T-cell (primary cell): ENCODE results near the gene CDK5RAP2. TPM values are rescaled to one million over a fixed set of nuclear protein-coding genes. Genes with fewer than 3 reads are reported as not detected.

Source experiments
- ATAC-seq, 4 experiments: fragments of 200-7000 bp in 3 of 4; fragments of 150-1000 bp in 1 of 4; cut with Tn5 transposase; replicated peaks in 1 of 4; 1 replicate in 3 of 4; 2 replicates in 1 of 4; pipeline ENCODE4 v1.10.0; 2021; ENCODE audit warnings: moderate library complexity in 3 of 4, mild to moderate bottlenecking in 2 of 4, moderate number of reproducible peaks in 1 of 4
- CTCF ChIA-PET, 2 donors: fragments of 300-600 bp; sonication (Branson Sonifier 250); formaldehyde crosslinking; loops; one replicate each; lab custom pipeline; 2022; ENCODE audit warnings: antibody characterized with exemption in 2 of 2; lab: Charles Lee
- POLR2A ChIA-PET, 2 donors: fragments of 300-600 bp; sonication (Branson Sonifier 250); formaldehyde crosslinking; loops; one replicate each; lab custom pipeline; 2022; ENCODE audit warnings: antibody characterized with exemption in 2 of 2; lab: Charles Lee
- DNase-seq, 35 experiments: peaks; one replicate each; pipeline versions ENCODE4 v3.0.0 to v3.0.0-alpha.2; 2013 to 2023
- H3K27ac ChIP-seq: one replicate; pipeline ENCODE4 v1.5.1; 2013; ENCODE audit warnings: low read length
- H3K27me3 ChIP-seq, 2 experiments: replicated peaks in 1 of 2; 1 replicate in 1 of 2; 2 replicates in 1 of 2; pipeline versions ENCODE4 v1.6.1 to v1.7.0; 2013; ENCODE audit warnings: low read length in 1 of 2, mixed read lengths in 1 of 2; ENCODE audit not compliant: control insufficient read depth in 2 of 2, insufficient read depth in 2 of 2; ENCODE audit errors: extremely low read depth in 1 of 2
- H3K36me3 ChIP-seq, 2 donors: 1 replicate in 1 of 2; 2 replicates in 1 of 2; pipeline versions ENCODE4 v1.6.1 to v1.7.0; 2013; ENCODE audit warnings: low read length in 1 of 2; ENCODE audit not compliant: control insufficient read depth in 2 of 2, insufficient read depth in 1 of 2; ENCODE audit errors: extremely low read depth in 1 of 2
- H3K4me1 ChIP-seq, 2 experiments: 1 replicate in 1 of 2; 2 replicates in 1 of 2; pipeline versions ENCODE4 v1.6.1 to v1.7.0; 2013; ENCODE audit warnings: low read length in 2 of 2, mixed read lengths in 1 of 2; ENCODE audit not compliant: insufficient read depth in 2 of 2, control insufficient read depth in 1 of 2; ENCODE audit errors: extremely low read depth in 1 of 2
- H3K4me3 ChIP-seq, 2 donors: 1 replicate in 1 of 2; 2 replicates in 1 of 2; pipeline versions ENCODE4 v1.5.1 to v1.7.0; 2013; ENCODE audit warnings: mild to moderate bottlenecking in 2 of 2, low read length in 1 of 2, moderate library complexity in 1 of 2; ENCODE audit not compliant: control insufficient read depth in 1 of 2; ENCODE audit errors: extremely low read depth in 1 of 2
- H3K9me3 ChIP-seq: 2 replicates; pipeline ENCODE4 v1.7.0; 2013
- H3K27ac Mint-ChIP-seq, 2 donors: one replicate each; pipeline ENCODE4 v1.8.0; 2020 to 2021; ENCODE audit warnings: mild to moderate bottlenecking in 2 of 2, mixed read lengths in 2 of 2
- H3K27me3 Mint-ChIP-seq, 2 donors: one replicate each; pipeline ENCODE4 v1.8.0; 2021 to 2022; ENCODE audit warnings: mixed read lengths in 2 of 2
- H3K36me3 Mint-ChIP-seq: one replicate; pipeline ENCODE4 v1.8.0; 2021; ENCODE audit warnings: mixed read lengths
- H3K4me1 Mint-ChIP-seq, 3 donors: one replicate each; pipeline ENCODE4 v1.8.0; 2020 to 2022; ENCODE audit warnings: mixed read lengths in 3 of 3, mild to moderate bottlenecking in 1 of 3
- H3K4me3 Mint-ChIP-seq, 3 donors: one replicate each; pipeline ENCODE4 v1.8.0; 2020 to 2022; ENCODE audit warnings: mild to moderate bottlenecking in 3 of 3, mixed read lengths in 3 of 3, moderate library complexity in 3 of 3
- H3K9me3 Mint-ChIP-seq, 3 donors: one replicate each; pipeline ENCODE4 v1.8.0; 2020 to 2022; ENCODE audit warnings: mixed read lengths in 3 of 3
- WGBS: methylation state at CpG from one replicate; pipeline ENCODE4 v1.1.5; 2013; ENCODE audit warnings: missing lambda C conversion rate; ENCODE audit not compliant: insufficient coverage; 5-methylcytosine and 5-hydroxymethylcytosine counted together
- total RNA-seq, 35 experiments: library from RNA in 6 of 35; stranded (reverse) in 6 of 35; fragments of 120-200 nt in 1 of 35; gene quantifications; one replicate each; pipeline versions ENCODE4 v1.2.1 to v1.2.4 and lab custom pipeline; 2013 to 2026

Gene CDK5RAP2
- total RNA-seq, 5 donors from 2014 or later (not counting 1 experiment from before 2014, with no cell fraction given): 66.3 to 79.8 (median 73.9) TPM

- no peak for ATAC-seq
- H3K4me3 ChIP-seq: no peak overlapping the region
- H3K27ac Mint-ChIP-seq: no peak overlapping the region
- no peaks in the 10 kb centered on the region for H3K36me3 ChIP-seq
- ChIA-PET CTCF (no interaction called here), POLR2A (no interaction called here)
- H3K27me3 Mint-ChIP-seq: peaks cover 0 to 3% of the 10 kb centered on the region in 2 donors
- H3K36me3 Mint-ChIP-seq: peaks cover 4% of the 10 kb centered on the region
- H3K27me3 ChIP-seq: peaks cover 0 to 2% of the 10 kb centered on the region in 2 experiments
- no peaks in the 10 kb centered on the region for H3K9me3 ChIP-seq
- no peak overlapping the region for H3K4me3 Mint-ChIP-seq
- WGBS: no CpG with 5 or more reads among the region's 3 CpGs
- no peak overlapping the region for H3K27ac ChIP-seq
- H3K9me3 Mint-ChIP-seq: peaks cover 3 to 11% (median 3%) of the 10 kb centered on the region in 3 donors
- no peaks in the 10 kb centered on the region for H3K4me1 Mint-ChIP-seq
- DNase-seq: no peak
- H3K4me1 ChIP-seq: no peaks in the 10 kb centered on the region
These were observed 210.3 kb downstream of the CDK5RAP2 start for GRCh38 chr9:120369608-120370220.

- Mint-ChIP-seq H3K4me3 (no peak overlapping the region), H3K9me3 (peaks cover 3 to 11% (median 3%) of the 10 kb centered on the region in 3 donors), H3K4me1 (no peaks in the 10 kb centered on the region), H3K36me3 (peaks cover 4% of the 10 kb centered on the region), H3K27ac (no peak overlapping the region), H3K27me3 (peaks cover under 1 to 3% of the 10 kb centered on the region in 2 donors)
- Histone ChIP-seq H3K4me1 (no peaks in the 10 kb centered on the region), H3K9me3 (no peaks in the 10 kb centered on the region), H3K4me3 (no peak overlapping the region), H3K27ac (no peak overlapping the region), H3K27me3 (peaks cover 0 to 2% of the 10 kb centered on the region in 2 experiments), H3K36me3 (no peaks in the 10 kb centered on the region)
- DNase-seq: peak in 1 of 35 experiments; percentile 4
- 78% methylated on average over 1 of the region's 1 CpG for WGBS
- ChIA-PET POLR2A (no interaction called here), CTCF (no interaction called here)
- ATAC-seq: no peak
These were observed 211.2 kb downstream of the CDK5RAP2 start for GRCh38 chr9:120368799-120369198.

GRCh38 chr9:120366644-120367019 lies 213.3 kb downstream of the CDK5RAP2 start:
- no peak for DNase-seq
- Histone ChIP-seq H3K36me3 (no peaks in the 10 kb centered on the region), H3K9me3 (no peaks in the 10 kb centered on the region), H3K4me3 (no peak overlapping the region), H3K27ac (no peak overlapping the region), H3K27me3 (peaks cover 0 to 4% of the 10 kb centered on the region in 2 experiments), H3K4me1 (no peaks in the 10 kb centered on the region)
- H3K36me3 Mint-ChIP-seq: peaks cover 4% of the 10 kb centered on the region
- POLR2A ChIA-PET: no interaction called here
- no peaks in the 10 kb centered on the region for H3K4me1 Mint-ChIP-seq
- H3K27ac Mint-ChIP-seq: no peak overlapping the region
- WGBS: 86% methylated on average over 4 of the region's 4 CpGs
- ATAC-seq: no peak
- H3K4me3 Mint-ChIP-seq: no peak overlapping the region
- H3K9me3 Mint-ChIP-seq: peaks cover 3 to 11% (median 3%) of the 10 kb centered on the region in 3 donors
- H3K27me3 Mint-ChIP-seq: peaks cover 2 to 8% of the 10 kb centered on the region in 2 donors
- CTCF ChIA-PET: no interaction called here

GRCh38 chr9:120365386-120365785 lies 214.6 kb downstream of the CDK5RAP2 start:
- WGBS: 67% methylated on average over 1 of the region's 1 CpG
- no peaks in the 10 kb centered on the region for H3K4me1 ChIP-seq
- ATAC-seq (no peak), DNase-seq (no peak)
- H3K4me1 Mint-ChIP-seq: no peaks in the 10 kb centered on the region
- no peaks in the 10 kb centered on the region for H3K36me3 ChIP-seq
- CTCF ChIA-PET: no interaction called here
- peaks cover 4% of the 10 kb centered on the region for H3K36me3 Mint-ChIP-seq
- no peak overlapping the region for H3K27ac ChIP-seq
- POLR2A ChIA-PET: no interaction called here
- H3K27me3 Mint-ChIP-seq: peaks cover 2 to 8% of the 10 kb centered on the region in 2 donors
- peaks cover 3 to 11% (median 3%) of the 10 kb centered on the region in 3 donors for H3K9me3 Mint-ChIP-seq
- H3K27me3 ChIP-seq: peaks cover 0 to 4% of the 10 kb centered on the region in 2 experiments
- no peaks in the 10 kb centered on the region for H3K9me3 ChIP-seq
- H3K4me3 ChIP-seq: no peak overlapping the region
- H3K27ac Mint-ChIP-seq: no peak overlapping the region
- H3K4me3 Mint-ChIP-seq: no peak overlapping the region

- DNase-seq: no peak
- Histone ChIP-seq H3K4me1 (no peaks in the 10 kb centered on the region), H3K36me3 (no peaks in the 10 kb centered on the region), H3K27me3 (peaks cover 0 to 4% of the 10 kb centered on the region in 2 experiments), H3K27ac (no peak overlapping the region), H3K9me3 (no peaks in the 10 kb centered on the region), H3K4me3 (no peak overlapping the region)
- Mint-ChIP-seq H3K36me3 (peaks cover 4% of the 10 kb centered on the region), H3K4me3 (no peak overlapping the region), H3K4me1 (no peaks in the 10 kb centered on the region), H3K27ac (no peak overlapping the region), H3K27me3 (peaks cover 2 to 8% of the 10 kb centered on the region in 2 donors), H3K9me3 (peaks cover 3 to 8% (median 3%) of the 10 kb centered on the region in 3 donors)
- no CpG with 5 or more reads among the region's 2 CpGs for WGBS
- CTCF ChIA-PET: no interaction called here
- POLR2A ChIA-PET: no interaction called here
- ATAC-seq: no peak
These were observed 216.3 kb downstream of the CDK5RAP2 start for GRCh38 chr9:120363697-120364096.

GRCh38 chr9:120362446-120362845 lies 217.5 kb downstream of the CDK5RAP2 start:
- no peak for DNase-seq
- Mint-ChIP-seq H3K4me1 (no peaks in the 10 kb centered on the region), H3K9me3 (peaks cover 0 to 4% (median 3%) of the 10 kb centered on the region in 3 donors), H3K36me3 (peaks cover 4% of the 10 kb centered on the region), H3K27ac (no peak overlapping the region), H3K27me3 (peaks cover 2 to 8% of the 10 kb centered on the region in 2 donors), H3K4me3 (no peak overlapping the region)
- H3K27ac ChIP-seq: no peak overlapping the region
- no peaks in the 10 kb centered on the region for H3K4me1 ChIP-seq
- H3K9me3 ChIP-seq: no peaks in the 10 kb centered on the region
- no peak overlapping the region for H3K4me3 ChIP-seq
- no peak for ATAC-seq
- POLR2A ChIA-PET: no interaction called here
- H3K36me3 ChIP-seq: no peaks in the 10 kb centered on the region
- H3K27me3 ChIP-seq: peaks cover 0 to 4% of the 10 kb centered on the region in 2 experiments
- WGBS: no CpG with 5 or more reads among the region's 3 CpGs
- CTCF ChIA-PET: no interaction called here
